Thoracic aorta (tissue), 2 donors: Measurements from ENCODE around the gene CNPY1. TPM values are rescaled to one million over a fixed set of nuclear protein-coding genes. Genes with fewer than 3 reads are reported as not detected.

Experiments used
- ATAC-seq: fragments of 150-250 bp; one replicate; pipeline ENCODE4 v1.8.0; 2017; ENCODE audit warnings: low read depth; ENCODE audit not compliant: insufficient number of reproducible peaks, low FRiP score
- DNase-seq: peaks from one replicate; pipeline ENCODE4 v3.0.0-alpha.2; 2020; ENCODE audit warnings: low spot score
- H3K27ac ChIP-seq, 2 donors: fragments of 200-600 bp; sonication (generic); 1 replicate in 1 of 2; 2 replicates in 1 of 2; pipeline ENCODE4 v1.5.1; 2016; ENCODE audit warnings: mild to moderate bottlenecking in 2 of 2, moderate library complexity in 2 of 2
- H3K27me3 ChIP-seq: fragments of 200-600 bp; sonication (generic); replicated peaks from 2 replicates; pipeline ENCODE4 v1.6.0; 2016; ENCODE audit warnings: mild to moderate bottlenecking; ENCODE audit not compliant: insufficient read depth
- H3K36me3 ChIP-seq: fragments of 200-600 bp; sonication (generic); one replicate; pipeline ENCODE4 v1.5.1; 2016
- H3K4me1 ChIP-seq, 2 donors: fragments of 200-600 bp; sonication (generic); 1 replicate in 1 of 2; 2 replicates in 1 of 2; pipeline versions ENCODE4 v1.5.1 to v1.6.0; 2016; ENCODE audit warnings: low read depth in 2 of 2, mild to moderate bottlenecking in 1 of 2; ENCODE audit not compliant: control insufficient read depth in 1 of 2
- H3K4me3 ChIP-seq: fragments of 200-600 bp; sonication (generic); 2 replicates; pipeline ENCODE4 v1.5.1; 2016; ENCODE audit warnings: mild to moderate bottlenecking
- H3K9me3 ChIP-seq: fragments of 200-600 bp; sonication (generic); 2 replicates; pipeline ENCODE4 v1.5.1; 2016
- total RNA-seq, 2 donors: library from RNA; depleted of rRNA; stranded (reverse); fragments of >200 nt; gene quantifications; one replicate each; pipeline versions ENCODE4 v1.1.0 to v1.2.3, GENCODE V29; 2016
- TF ChIP-seq, protein P1 (sequence below): fragments of 200-600 bp; sonication (generic); IDR thresholded peaks from one replicate; pipeline ENCODE4 v1.5.1; 2019; ENCODE audit warnings: antibody characterized with exemption

CNPY1 gene
- total RNA-seq, 2 donors from 2014 or later = not detected

DNA sequence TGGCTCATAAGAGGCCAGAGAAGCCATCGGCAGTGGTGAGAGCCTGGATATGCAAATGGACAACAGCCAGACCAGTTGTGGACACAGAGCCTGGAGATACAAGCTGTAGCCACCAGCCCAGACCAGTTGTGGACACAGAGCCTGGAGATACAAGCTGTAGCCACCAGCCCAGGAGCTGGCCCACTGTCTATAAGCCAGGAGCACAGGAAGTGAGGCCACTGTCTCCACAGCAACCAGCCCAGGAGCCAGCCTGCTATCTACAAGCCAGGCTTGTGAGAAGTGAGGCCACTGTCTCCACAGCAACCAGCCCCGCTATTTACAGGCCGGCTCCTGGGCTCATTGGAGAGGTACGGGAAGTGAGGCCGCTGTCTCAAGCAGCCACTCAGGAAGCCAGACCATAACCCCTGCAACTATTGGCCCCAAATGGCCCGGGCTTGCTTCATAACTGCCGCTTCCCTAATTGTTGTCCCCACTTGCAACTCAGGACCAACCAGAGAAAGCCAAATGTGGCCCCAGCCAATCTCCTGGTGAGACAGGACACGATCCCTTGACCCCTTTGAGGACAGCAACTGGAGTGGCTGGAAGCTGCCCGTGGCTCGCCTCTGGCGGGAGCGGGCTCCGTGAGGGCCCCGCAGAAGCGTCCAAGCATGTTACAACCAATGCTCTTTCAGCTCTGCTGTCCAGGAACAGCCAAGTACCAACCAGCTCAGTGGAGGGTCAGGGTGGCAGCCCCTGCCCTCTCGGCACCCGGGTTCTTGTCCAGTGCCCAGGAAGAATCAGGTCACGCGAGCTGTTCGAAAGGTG, 44.1 kb upstream of the CNPY1 start:
- no peaks in the 10 kb centered on the region for H3K36me3 ChIP-seq
- no peaks in the 10 kb centered on the region for H3K9me3 ChIP-seq
- ATAC-seq (no peak), DNase-seq (no peak)
- no peak overlapping the region for H3K4me3 ChIP-seq
- no peak overlapping the region for H3K27ac ChIP-seq
- H3K4me1 ChIP-seq = no peaks in the 10 kb centered on the region
- TF ChIP-seq, protein P1, sequence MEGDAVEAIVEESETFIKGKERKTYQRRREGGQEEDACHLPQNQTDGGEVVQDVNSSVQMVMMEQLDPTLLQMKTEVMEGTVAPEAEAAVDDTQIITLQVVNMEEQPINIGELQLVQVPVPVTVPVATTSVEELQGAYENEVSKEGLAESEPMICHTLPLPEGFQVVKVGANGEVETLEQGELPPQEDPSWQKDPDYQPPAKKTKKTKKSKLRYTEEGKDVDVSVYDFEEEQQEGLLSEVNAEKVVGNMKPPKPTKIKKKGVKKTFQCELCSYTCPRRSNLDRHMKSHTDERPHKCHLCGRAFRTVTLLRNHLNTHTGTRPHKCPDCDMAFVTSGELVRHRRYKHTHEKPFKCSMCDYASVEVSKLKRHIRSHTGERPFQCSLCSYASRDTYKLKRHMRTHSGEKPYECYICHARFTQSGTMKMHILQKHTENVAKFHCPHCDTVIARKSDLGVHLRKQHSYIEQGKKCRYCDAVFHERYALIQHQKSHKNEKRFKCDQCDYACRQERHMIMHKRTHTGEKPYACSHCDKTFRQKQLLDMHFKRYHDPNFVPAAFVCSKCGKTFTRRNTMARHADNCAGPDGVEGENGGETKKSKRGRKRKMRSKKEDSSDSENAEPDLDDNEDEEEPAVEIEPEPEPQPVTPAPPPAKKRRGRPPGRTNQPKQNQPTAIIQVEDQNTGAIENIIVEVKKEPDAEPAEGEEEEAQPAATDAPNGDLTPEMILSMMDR = no peak
- no peaks in the 10 kb centered on the region for H3K27me3 ChIP-seq

GRCh38 chr7:155589001-155589980, 42.9 kb upstream of the CNPY1 start:
- Histone ChIP-seq H3K4me1 (no peaks in the 10 kb centered on the region), H3K27me3 (no peaks in the 10 kb centered on the region), H3K4me3 (no peak overlapping the region), H3K9me3 (no peaks in the 10 kb centered on the region), H3K27ac (no peak overlapping the region), H3K36me3 (no peaks in the 10 kb centered on the region)
- ATAC-seq (no peak), DNase-seq (no peak)
- TF ChIP-seq, protein P1 = no peak

GRCh38 chr7:155588468-155588998, 42.2 kb upstream of the CNPY1 start:
- Histone ChIP-seq H3K4me3 (no peak overlapping the region), H3K36me3 (no peaks in the 10 kb centered on the region), H3K9me3 (no peaks in the 10 kb centered on the region), H3K27ac (no peak overlapping the region), H3K27me3 (no peaks in the 10 kb centered on the region), H3K4me1 (no peaks in the 10 kb centered on the region)
- TF ChIP-seq, protein P1 = no peak
- no peak for DNase-seq
- ATAC-seq = no peak

DNA sequence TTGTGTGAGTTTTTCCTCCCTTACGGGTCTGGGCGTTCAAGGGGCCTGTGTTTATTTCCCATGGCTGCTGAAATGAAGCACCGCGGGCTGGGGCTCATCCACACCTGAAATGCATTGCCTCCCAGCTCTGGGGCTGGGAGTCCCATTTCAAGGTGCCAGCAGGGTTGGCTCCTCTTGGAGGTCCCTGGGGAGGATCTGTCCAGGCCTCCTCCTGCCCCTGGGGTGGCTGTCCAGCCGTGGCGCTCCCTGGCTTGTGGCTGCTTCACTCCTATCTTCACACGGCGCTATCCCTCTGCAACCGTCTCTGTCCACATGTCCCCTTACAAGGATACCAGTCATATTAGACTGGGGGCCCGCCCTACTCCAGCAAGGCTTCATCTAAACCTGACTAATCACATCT, 41.1 kb upstream of the CNPY1 start:
- TF ChIP-seq, protein P1 = no peak
- H3K27me3 ChIP-seq = no peaks in the 10 kb centered on the region
- ATAC-seq = no peak

More for the DNA sequence above, 41.1 kb upstream of the CNPY1 start:
- H3K4me3 ChIP-seq = no peak overlapping the region
- no peak for DNase-seq
- no peaks in the 10 kb centered on the region for H3K36me3 ChIP-seq
- no peaks in the 10 kb centered on the region for H3K4me1 ChIP-seq
- no peaks in the 10 kb centered on the region for H3K9me3 ChIP-seq
- H3K27ac ChIP-seq = no peak overlapping the region
